ENCODE results near the gene COL6A3.

The COL6A3 gene

GRCh38 chr2:237450583-237450982 lies 36.6 kb upstream of the COL6A3 start:
- H3K4me3 Mint-ChIP-seq, result no peak overlapping the region
- no peaks in the 10 kb centered on the region for H3K36me3 Mint-ChIP-seq (ENCODE audit: low read depth)
- H3K4me1 Mint-ChIP-seq, result peaks cover 61% of the 10 kb centered on the region
- no peak for DNase-seq
- peaks cover 4% of the 10 kb centered on the region for H3K27me3 Mint-ChIP-seq (ENCODE audit: low read depth, poor library complexity)
- TF ChIP-seq CTCF (IDR thresholded peaks at IDR 0.05), result no peak
- H3K9me3 Mint-ChIP-seq, result peaks cover 8% of the 10 kb centered on the region
- H3K27ac Mint-ChIP-seq, result no peak overlapping the region

GRCh38 chr2:237450108-237450507 lies 36.1 kb upstream of the COL6A3 start:
- Mint-ChIP-seq H3K36me3 (ENCODE audit: low read depth) (no peaks in the 10 kb centered on the region), H3K4me1 (peaks cover 59% of the 10 kb centered on the region), H3K9me3 (peaks cover 8% of the 10 kb centered on the region), H3K27me3 (ENCODE audit: low read depth, poor library complexity) (peaks cover 4% of the 10 kb centered on the region), H3K27ac (no peak overlapping the region), H3K4me3 (no peak overlapping the region)
- no peak for DNase-seq
- TF ChIP-seq CTCF (IDR thresholded peaks at IDR 0.05), result no peak

- DNase-seq, result no peak
- peak overlapping the region; percentile 24 for H3K27ac Mint-ChIP-seq
- no peak for TF ChIP-seq CTCF (IDR thresholded peaks at IDR 0.05)
- no peak overlapping the region for H3K4me3 Mint-ChIP-seq
- H3K36me3 Mint-ChIP-seq (ENCODE audit: low read depth), result no peaks in the 10 kb centered on the region
- H3K9me3 Mint-ChIP-seq, result peaks cover 6% of the 10 kb centered on the region
- peaks cover 4% of the 10 kb centered on the region for H3K27me3 Mint-ChIP-seq (ENCODE audit: low read depth, poor library complexity)
- H3K4me1 Mint-ChIP-seq, result peaks cover 59% of the 10 kb centered on the region
Measured at GRCh38 chr2:237449193-237449881, 35.4 kb upstream of the COL6A3 start.

- no peaks in the 10 kb centered on the region for H3K36me3 Mint-ChIP-seq (ENCODE audit: low read depth)
- TF ChIP-seq CTCF (IDR thresholded peaks at IDR 0.05), result no peak
- H3K4me3 Mint-ChIP-seq, result no peak overlapping the region
- peak overlapping the region; percentile 83 for H3K27ac Mint-ChIP-seq
- H3K9me3 Mint-ChIP-seq, result peaks cover 3% of the 10 kb centered on the region
- no peak for DNase-seq
- H3K4me1 Mint-ChIP-seq, result peaks cover 64% of the 10 kb centered on the region
- H3K27me3 Mint-ChIP-seq (ENCODE audit: low read depth, poor library complexity), result peaks cover 4% of the 10 kb centered on the region
Measured at GRCh38 chr2:237448626-237449025, 34.7 kb upstream of the COL6A3 start.

GRCh38 chr2:237448171-237448570 lies 34.2 kb upstream of the COL6A3 start:
- H3K4me3 Mint-ChIP-seq, result no peak overlapping the region
- peaks cover 62% of the 10 kb centered on the region for H3K4me1 Mint-ChIP-seq
- H3K27ac Mint-ChIP-seq, result no peak overlapping the region
- no peak for TF ChIP-seq CTCF (IDR thresholded peaks at IDR 0.05)
- H3K9me3 Mint-ChIP-seq, result peaks cover 3% of the 10 kb centered on the region
- DNase-seq, result no peak
- peaks cover 4% of the 10 kb centered on the region for H3K27me3 Mint-ChIP-seq (ENCODE audit: low read depth, poor library complexity)
- H3K36me3 Mint-ChIP-seq (ENCODE audit: low read depth), result no peaks in the 10 kb centered on the region

- Mint-ChIP-seq H3K27me3 (ENCODE audit: low read depth, poor library complexity) (peaks cover 4% of the 10 kb centered on the region), H3K36me3 (ENCODE audit: low read depth) (no peaks in the 10 kb centered on the region), H3K4me3 (no peak overlapping the region), H3K4me1 (peaks cover 63% of the 10 kb centered on the region), H3K9me3 (peaks cover 3% of the 10 kb centered on the region), H3K27ac (no peak overlapping the region)
- DNase-seq, result no peak
- TF ChIP-seq CTCF (IDR thresholded peaks at IDR 0.05), result no peak
Measured at GRCh38 chr2:237447496-237447895, 33.5 kb upstream of the COL6A3 start.
